A204.1 (cell line): Measurements from ENCODE around the gene KCNIP3.

Source experiments
- FAIRE-seq: peaks from 2 replicates; lab custom pipeline; 2012; peaks lifted over from hg19 to GRCh38; lab: Jason Lieb, UNC

The KCNIP3 gene

GRCh38 chr2:95329891-95330793, 33.0 kb downstream of the KCNIP3 start:
- no peak for FAIRE-seq

GRCh38 chr2:95330794-95331338, 33.7 kb downstream of the KCNIP3 start:
- no peak for FAIRE-seq

- no peak for FAIRE-seq
Measured at GRCh38 chr2:95331606-95332005, 34.5 kb downstream of the KCNIP3 start.

GRCh38 chr2:95332036-95332435, 34.9 kb downstream of the KCNIP3 start:
- no peak for FAIRE-seq

- no peak for FAIRE-seq
Measured at GRCh38 chr2:95333056-95333455, 35.9 kb downstream of the KCNIP3 start.

- FAIRE-seq: no peak
Measured at GRCh38 chr2:95333888-95334338, 36.8 kb downstream of the KCNIP3 start.

GRCh38 chr2:95334916-95335641, 37.9 kb downstream of the KCNIP3 start:
- no peak for FAIRE-seq

- no peak for FAIRE-seq
Measured at GRCh38 chr2:95336406-95336805, 39.3 kb downstream of the KCNIP3 start.

GRCh38 chr2:95337829-95338228, 40.7 kb downstream of the KCNIP3 start:
- FAIRE-seq: no peak

GRCh38 chr2:95342556-95343320, 45.6 kb downstream of the KCNIP3 start:
- FAIRE-seq: no peak

GRCh38 chr2:95343429-95344214, 46.5 kb downstream of the KCNIP3 start:
- FAIRE-seq: no peak

GRCh38 chr2:95344215-95344583, 47.1 kb downstream of the KCNIP3 start:
- FAIRE-seq: no peak

- FAIRE-seq: no peak
Measured at GRCh38 chr2:95344656-95345055, 47.5 kb downstream of the KCNIP3 start.

GRCh38 chr2:95345081-95345562, 48.0 kb downstream of the KCNIP3 start:
- FAIRE-seq: no peak

- no peak for FAIRE-seq
Measured at GRCh38 chr2:95345563-95346230, 48.5 kb downstream of the KCNIP3 start.

GRCh38 chr2:95346231-95346737, 49.1 kb downstream of the KCNIP3 start:
- FAIRE-seq: no peak

- no peak for FAIRE-seq
Measured at GRCh38 chr2:95346738-95347671, 49.9 kb downstream of the KCNIP3 start.

GRCh38 chr2:95347681-95348608, 50.8 kb downstream of the KCNIP3 start:
- FAIRE-seq: no peak
